PC-3 (cell line): Measurements from ENCODE around the gene OR9A2. TPM values are rescaled to one million over a fixed set of nuclear protein-coding genes. Genes with fewer than 3 reads are reported as not detected.

ENCODE experiments used
- ATAC-seq: fragments of 200-7000 bp; cut with Tn5 transposase; 2 replicates; pipeline ENCODE4 v1.9.1; 2020; ENCODE audit warnings: mild to moderate bottlenecking, moderate library complexity
- BruUV-seq: library from RNA; stranded (reverse); fragments of 400-500 nt; replicated peaks from 2 replicates; lab custom pipeline; 2021; lab: Mats Ljungman, UMichigan
- CTCF ChIA-PET: fragments of 300-600 bp; sonication (Branson Sonifier 250); formaldehyde crosslinking; loops from one replicate; lab custom pipeline; 2022; ENCODE audit warnings: antibody characterized with exemption; lab: Charles Lee
- POLR2A ChIA-PET: fragments of 300-600 bp; sonication (Branson Sonifier 250); formaldehyde crosslinking; loops from one replicate; lab custom pipeline; 2022; ENCODE audit warnings: antibody characterized with exemption; ENCODE audit not compliant: unreplicated experiment; lab: Charles Lee
- DNase-seq: peaks from one replicate; pipeline ENCODE4 v3.0.0-alpha.2; 2015
- H2AFZ ChIP-seq: fragments of 300-600 bp; sonication (generic); 2 replicates; pipeline ENCODE4 v1.6.0; 2016; ENCODE audit warnings: antibody characterized with exemption, low read length
- H3F3A ChIP-seq: fragments of 300-600 bp; sonication (generic); one replicate; pipeline ENCODE4 v1.6.0; 2017; ENCODE audit warnings: antibody characterized with exemption, low read length, control low read depth, mild to moderate bottlenecking; ENCODE audit not compliant: unreplicated experiment
- H3K27ac ChIP-seq: fragments of 300-600 bp; sonication (generic); 2 replicates; pipeline ENCODE4 v1.5.1; 2016; ENCODE audit warnings: mild to moderate bottlenecking, low read length
- H3K27me3 ChIP-seq: fragments of 300-600 bp; sonication (generic); 2 replicates; pipeline ENCODE4 v1.6.1; 2016; ENCODE audit warnings: low read length, mixed read lengths
- H3K36me3 ChIP-seq: fragments of 300-600 bp; sonication (generic); 2 replicates; pipeline ENCODE4 v1.6.1; 2016; ENCODE audit warnings: low read depth, mixed run types, low read length, mixed read lengths
- H3K4me1 ChIP-seq: fragments of 300-600 bp; sonication (generic); 2 replicates; pipeline ENCODE4 v1.5.1; 2016; ENCODE audit warnings: low read length; ENCODE audit not compliant: insufficient read depth
- H3K4me2 ChIP-seq: fragments of 300-600 bp; sonication (generic); 2 replicates; pipeline ENCODE4 v1.6.0; 2016; ENCODE audit warnings: low read length
- H3K4me3 ChIP-seq: fragments of 300-600 bp; sonication (generic); 2 replicates; pipeline ENCODE4 v1.5.1; 2016; ENCODE audit warnings: mild to moderate bottlenecking, low read length, mixed read lengths
- H3K79me2 ChIP-seq: fragments of 300-600 bp; sonication (generic); 2 replicates; pipeline ENCODE4 v1.6.1; 2017; ENCODE audit warnings: low read length, mixed read lengths
- H3K9ac ChIP-seq: fragments of 300-600 bp; sonication (generic); 2 replicates; pipeline ENCODE4 v1.6.0; 2016; ENCODE audit warnings: mild to moderate bottlenecking, low read length
- H3K9me2 ChIP-seq: fragments of 300-600 bp; sonication (generic); replicated peaks from 2 replicates; pipeline ENCODE4 v1.6.1; 2016; ENCODE audit warnings: mixed run types, low read length, mixed read lengths
- H3K9me3 ChIP-seq: fragments of 300-600 bp; sonication (generic); 2 replicates; pipeline ENCODE4 v1.6.1; 2016; ENCODE audit warnings: low read length, mixed read lengths
- H4K20me1 ChIP-seq: fragments of 300-600 bp; sonication (generic); 2 replicates; pipeline ENCODE4 v1.6.1; 2016; ENCODE audit warnings: low read length, mixed read lengths
- EZH2 ChIP-seq: fragments of 300-600 bp; sonication (generic); IDR thresholded peaks from one replicate; pipeline ENCODE4 v1.6.1; 2017; ENCODE audit warnings: antibody characterized with exemption, mild to moderate bottlenecking, low read length; ENCODE audit not compliant: unreplicated experiment
- EZH2phosphoT487 ChIP-seq: fragments of 300-600 bp; sonication (generic); IDR thresholded peaks from 2 replicates; pipeline ENCODE4 v1.6.1; 2018; ENCODE audit warnings: mild to moderate bottlenecking, antibody characterized with exemption, low read length, borderline replicate concordance
- intact Hi-C: fragments of 100-400 bp; cut with micrococcal nuclease; formaldehyde crosslinking; loops from 2 replicates; pipeline ENCODE4 v1.9.0; 2023
- total RNA-seq: library from RNA; depleted of rRNA; stranded (reverse); fragments of >200 nt; gene quantifications from 2 replicates; pipeline ENCODE4 v1.2.3, GENCODE V29; 2014
- TF ChIP-seq, protein P1 (sequence below): fragments of 300-600 bp; sonication (generic); conservative IDR thresholded peaks from 2 replicates; pipeline ENCODE4 v1.5.1; 2017; ENCODE audit warnings: antibody characterized with exemption, low read depth, mild to moderate bottlenecking, low read length

The OR9A2 gene
- total RNA-seq, 1 experiment from 2014 or later, result not detected

- Histone ChIP-seq H3F3A (no peaks in the 10 kb centered on the region), H3K36me3 (no peaks in the 10 kb centered on the region), H3K27ac (no peak overlapping the region), H3K4me3 (no peak overlapping the region), H4K20me1 (no peaks in the 10 kb centered on the region), H3K9me2 (no peaks in the 10 kb centered on the region), H3K27me3 (peaks cover 38% of the 10 kb centered on the region), H3K9me3 (no peaks in the 10 kb centered on the region), H3K4me1 (no peaks in the 10 kb centered on the region), H3K79me2 (no peaks in the 10 kb centered on the region), H3K9ac (no peak overlapping the region), H2AFZ (no peak overlapping the region), H3K4me2 (no peak overlapping the region)
- intact Hi-C loops, result no loop called here
- DNase-seq, result no peak
- no TSS peak for BruUV-seq
- ChIA-PET POLR2A (no interaction called here), CTCF (no interaction called here)
- no peak for ATAC-seq
- TF ChIP-seq EZH2, result no peak
- no peak for TF ChIP-seq EZH2phosphoT487
- TF ChIP-seq, protein P1, sequence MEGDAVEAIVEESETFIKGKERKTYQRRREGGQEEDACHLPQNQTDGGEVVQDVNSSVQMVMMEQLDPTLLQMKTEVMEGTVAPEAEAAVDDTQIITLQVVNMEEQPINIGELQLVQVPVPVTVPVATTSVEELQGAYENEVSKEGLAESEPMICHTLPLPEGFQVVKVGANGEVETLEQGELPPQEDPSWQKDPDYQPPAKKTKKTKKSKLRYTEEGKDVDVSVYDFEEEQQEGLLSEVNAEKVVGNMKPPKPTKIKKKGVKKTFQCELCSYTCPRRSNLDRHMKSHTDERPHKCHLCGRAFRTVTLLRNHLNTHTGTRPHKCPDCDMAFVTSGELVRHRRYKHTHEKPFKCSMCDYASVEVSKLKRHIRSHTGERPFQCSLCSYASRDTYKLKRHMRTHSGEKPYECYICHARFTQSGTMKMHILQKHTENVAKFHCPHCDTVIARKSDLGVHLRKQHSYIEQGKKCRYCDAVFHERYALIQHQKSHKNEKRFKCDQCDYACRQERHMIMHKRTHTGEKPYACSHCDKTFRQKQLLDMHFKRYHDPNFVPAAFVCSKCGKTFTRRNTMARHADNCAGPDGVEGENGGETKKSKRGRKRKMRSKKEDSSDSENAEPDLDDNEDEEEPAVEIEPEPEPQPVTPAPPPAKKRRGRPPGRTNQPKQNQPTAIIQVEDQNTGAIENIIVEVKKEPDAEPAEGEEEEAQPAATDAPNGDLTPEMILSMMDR, result no peak
Measured at GRCh38 chr7:143069912-143070500, 43.1 kb upstream of the OR9A2 start.

- ATAC-seq (no peak), DNase-seq (no peak)
- Histone ChIP-seq H3K4me2 (no peak overlapping the region), H3K27ac (no peak overlapping the region), H3K9me2 (no peaks in the 10 kb centered on the region), H3K36me3 (no peaks in the 10 kb centered on the region), H2AFZ (no peak overlapping the region), H4K20me1 (no peaks in the 10 kb centered on the region), H3K9me3 (no peaks in the 10 kb centered on the region), H3K9ac (no peak overlapping the region), H3K27me3 (peaks cover 43% of the 10 kb centered on the region), H3K4me1 (no peaks in the 10 kb centered on the region), H3K4me3 (no peak overlapping the region), H3K79me2 (no peaks in the 10 kb centered on the region), H3F3A (no peaks in the 10 kb centered on the region)
- BruUV-seq, result no TSS peak
- POLR2A ChIA-PET, result no interaction called here
- CTCF ChIA-PET, result interaction anchor here (0.6 kb wide), 1 partner anchor 180 kb away, joined by 5 read pairs; no protein-coding TSS in a partner anchor
- intact Hi-C loops, result no loop called here
- TF ChIP-seq, protein P1, result no peak
Measured at GRCh38 chr7:143068446-143068845, 41.5 kb upstream of the OR9A2 start.

GRCh38 chr7:143063741-143064140 lies 36.8 kb upstream of the OR9A2 start:
- H4K20me1 ChIP-seq, result no peaks in the 10 kb centered on the region
- TF ChIP-seq EZH2 (no peak), EZH2phosphoT487 (no peak)
- TF ChIP-seq, protein P1, result no peak
- no peaks in the 10 kb centered on the region for H3K36me3 ChIP-seq
- intact Hi-C loops, result no loop called here
- no peaks in the 10 kb centered on the region for H3F3A ChIP-seq
- peaks cover 45% of the 10 kb centered on the region for H3K27me3 ChIP-seq
- CTCF ChIA-PET, result no interaction called here
- no peak overlapping the region for H3K4me2 ChIP-seq
- no peak overlapping the region for H3K9ac ChIP-seq
- no TSS peak for BruUV-seq
- no peak overlapping the region for H3K27ac ChIP-seq
- no peaks in the 10 kb centered on the region for H3K9me3 ChIP-seq
- H3K79me2 ChIP-seq, result no peaks in the 10 kb centered on the region
- H3K4me1 ChIP-seq, result no peaks in the 10 kb centered on the region
- no peaks in the 10 kb centered on the region for H3K9me2 ChIP-seq
- H2AFZ ChIP-seq, result no peak overlapping the region
- ATAC-seq (no peak), DNase-seq (no peak)
- POLR2A ChIA-PET, result no interaction called here
- no peak overlapping the region for H3K4me3 ChIP-seq
